HCT116 (cell line): ENCODE data around the gene CTBP1. TPM values are rescaled to one million over a fixed set of nuclear protein-coding genes. Genes with fewer than 3 reads are reported as not detected.

Experiments used
- ATAC-seq: fragments of 200-7000 bp; cut with Tn5 transposase; 2 replicates; pipeline ENCODE4 v1.9.1; 2020; ENCODE audit warnings: mild to moderate bottlenecking, moderate library complexity
- BruUV-seq: library from RNA; stranded (reverse); fragments of 400-500 nt; replicated peaks from 2 replicates; lab custom pipeline; 2021; lab: Mats Ljungman, UMichigan
- CTCF ChIA-PET: fragments of 300-600 bp; sonication (Branson Sonifier 250); formaldehyde crosslinking; loops from one replicate; lab custom pipeline; 2021; ENCODE audit warnings: antibody characterized with exemption; lab: Charles Lee
- POLR2A ChIA-PET: fragments of 300-600, 350-600 bp; sonication (Branson Sonifier 250); formaldehyde crosslinking; loops from one replicate; lab custom pipeline; 2021; ENCODE audit warnings: antibody characterized with exemption; lab: Charles Lee
- RAD21 ChIA-PET, 2 experiments: fragments of 300-600 bp; sonication (Branson Sonifier 250); formaldehyde crosslinking; loops; one replicate each; lab custom pipeline; 2023; ENCODE audit warnings: low total read pairs in 2 of 2; ENCODE audit not compliant: uncharacterized antibody in 2 of 2, unreplicated experiment in 2 of 2, low non-redundant PET in 1 of 2; lab: Charles Lee
- DNase-seq: peaks from one replicate; pipeline ENCODE4 v3.0.0-alpha.2; 2010; ENCODE audit warnings: low read depth, low spot score
- H2AFZ ChIP-seq: fragments of 200-600 bp; shearing (Covaris generic), sonication (generic); 2 replicates; pipeline ENCODE4 v1.6.1; 2017; ENCODE audit warnings: low read depth, mixed run types, mixed read lengths, antibody characterized with exemption, low read length; ENCODE audit not compliant: poor library complexity, severe bottlenecking
- H3K27ac ChIP-seq: 2 replicates; pipeline ENCODE4 v1.5.1; 2012; ENCODE audit warnings: low read depth, low read length
- H3K27me3 ChIP-seq: fragments of 200-600 bp; sonication (generic); 2 replicates; pipeline ENCODE4 v1.6.1; 2016; ENCODE audit warnings: mixed run types, low read length, mixed read lengths; ENCODE audit not compliant: insufficient read depth
- H3K36me3 ChIP-seq, 2 experiments: fragments of 200-500 bp in 1 of 2; fragments of 200-600 bp in 1 of 2; sonication (Bioruptor generic) in 1 of 2; sonication (generic) in 1 of 2; 2 replicates each; pipeline versions ENCODE4 v1.5.1 to v1.6.1; 2014 to 2016; ENCODE audit warnings: low read length in 2 of 2, inconsistent platforms in 1 of 2, mixed read lengths in 1 of 2, mixed run types in 1 of 2; ENCODE audit not compliant: insufficient read depth in 2 of 2, control insufficient read depth in 1 of 2
- H3K4me1 ChIP-seq, 2 experiments: fragments of 200-600 bp in 1 of 2; sonication (generic) in 1 of 2; 2 replicates each; pipeline versions ENCODE4 v1.5.1 to v1.6.1; 2012 to 2017; ENCODE audit warnings: low read length in 2 of 2, inconsistent platforms in 1 of 2, mild to moderate bottlenecking in 1 of 2, mixed read lengths in 1 of 2, mixed run types in 1 of 2, moderate library complexity in 1 of 2; ENCODE audit not compliant: insufficient read depth in 2 of 2, control insufficient read depth in 1 of 2
- H3K4me2 ChIP-seq: fragments of 200-600 bp; sonication (generic); 2 replicates; pipeline ENCODE4 v1.6.1; 2017; ENCODE audit warnings: mixed run types, low read length, mixed read lengths
- H3K4me3 ChIP-seq, 2 experiments: fragments of 200-600 bp in 1 of 2; sonication (generic) in 1 of 2; replicated peaks in 1 of 2; 2 replicates each; pipeline ENCODE4 v1.5.1; 2011 to 2016; ENCODE audit warnings: low read length in 2 of 2, control low read depth in 1 of 2, low read depth in 1 of 2, mild to moderate bottlenecking in 1 of 2, mixed read lengths in 1 of 2, mixed run types in 1 of 2
- H3K79me2 ChIP-seq: fragments of 200-600 bp; sonication (generic); 2 replicates; pipeline ENCODE4 v1.6.1; 2017; ENCODE audit warnings: mild to moderate bottlenecking, mixed run types, low read length, moderate library complexity, mixed read lengths; ENCODE audit not compliant: insufficient read depth
- H3K9ac ChIP-seq: fragments of 200-600 bp; sonication (generic); 2 replicates; pipeline ENCODE4 v1.6.1; 2016; ENCODE audit warnings: low read length, mixed read lengths
- H3K9me2 ChIP-seq: fragments of 200-600 bp; sonication (generic), shearing (Covaris generic); 2 replicates; pipeline ENCODE4 v1.6.1; 2017; ENCODE audit warnings: mixed run types, mild to moderate bottlenecking, moderate library complexity; ENCODE audit not compliant: insufficient read depth
- H3K9me3 ChIP-seq, 2 experiments: fragments of 200-500 bp in 1 of 2; fragments of 200-600 bp in 1 of 2; sonication (Bioruptor generic) in 1 of 2; sonication (generic) in 1 of 2; 2 replicates each; pipeline ENCODE4 v1.6.1; 2014 to 2017; ENCODE audit warnings: low read length in 2 of 2, mixed read lengths in 2 of 2, inconsistent platforms in 1 of 2, low read depth in 1 of 2, mild to moderate bottlenecking in 1 of 2, mixed run types in 1 of 2, moderate library complexity in 1 of 2; ENCODE audit not compliant: control insufficient read depth in 1 of 2, insufficient read depth in 1 of 2
- H4K20me1 ChIP-seq: fragments of 200-600 bp; sonication (generic), shearing (Covaris generic); 2 replicates; pipeline ENCODE4 v1.6.1; 2017; ENCODE audit warnings: mixed run types, mild to moderate bottlenecking, moderate library complexity; ENCODE audit not compliant: insufficient read depth
- CBX3 ChIP-seq: IDR thresholded peaks from 2 replicates; pipeline ENCODE4 v1.6.1; 2012; ENCODE audit warnings: low read depth
- CEBPB ChIP-seq: IDR thresholded peaks from 2 replicates; pipeline ENCODE4 v1.6.1; 2012; ENCODE audit warnings: low read depth
- EZH2 ChIP-seq: fragments of 200-600 bp; sonication (generic); IDR thresholded peaks from 2 replicates; pipeline ENCODE4 v1.6.1; 2017; ENCODE audit warnings: antibody characterized with exemption, mixed run types
- MAX ChIP-seq: IDR thresholded peaks from 2 replicates; pipeline ENCODE4 v1.6.1; 2012
- POLR2A ChIP-seq: IDR thresholded peaks from 2 replicates; pipeline ENCODE4 v1.7.0; 2011; ENCODE audit warnings: borderline replicate concordance; ENCODE audit not compliant: insufficient read depth, insufficient read length; ENCODE audit errors: extremely low read depth
- SIN3A ChIP-seq: IDR thresholded peaks from 2 replicates; pipeline ENCODE4 v1.6.1; 2012; ENCODE audit warnings: low read depth
- TCF7L2 ChIP-seq: IDR thresholded peaks from 2 replicates; pipeline ENCODE4 v1.7.0; 2011; ENCODE audit warnings: borderline replicate concordance, inconsistent platforms; ENCODE audit not compliant: insufficient read depth, insufficient read length; ENCODE audit errors: extremely low read depth
- YY1 ChIP-seq: IDR thresholded peaks from 2 replicates; pipeline ENCODE4 v1.6.1; 2011; ENCODE audit warnings: low read length, low read depth, moderate library complexity, mild to moderate bottlenecking; ENCODE audit not compliant: insufficient replicate concordance; ENCODE audit errors: extremely low read depth
- ZFX ChIP-seq: fragments of 450-650 bp; IDR thresholded peaks from 2 replicates; pipeline ENCODE4 v1.6.1; 2017
- ZNF274 ChIP-seq: fragments of 200-500 bp; sonication (Bioruptor generic); IDR thresholded peaks from 2 replicates; pipeline ENCODE4 v1.6.1; 2014; ENCODE audit warnings: mild to moderate bottlenecking, low read depth, low read length, inconsistent platforms
- intact Hi-C: fragments of 100-400 bp; cut with micrococcal nuclease; formaldehyde crosslinking; loops from 2 replicates; pipeline ENCODE4 v1.10.0; 2022
- total RNA-seq: library from RNA; stranded (reverse); gene quantifications from one replicate; pipeline ENCODE4 v1.2.1, GENCODE V29; 2021; ENCODE audit not compliant: unreplicated experiment
- TF ChIP-seq, protein P1 (sequence below): IDR thresholded peaks from 2 replicates; pipeline ENCODE4 v1.6.1; 2011; ENCODE audit warnings: mild to moderate bottlenecking, low read length, moderate library complexity; ENCODE audit not compliant: insufficient replicate concordance; ENCODE audit errors: extremely low read depth

Gene CTBP1
- total RNA-seq, 1 experiment from 2014 or later: 175 TPM

GRCh38 chr4:1245481-1246051, 3.4 kb downstream of the CTBP1 start:
- TF ChIP-seq SIN3A: no peak
- no peak for TF ChIP-seq CBX3
- no peak for TF ChIP-seq YY1
- no peak for TF ChIP-seq TCF7L2
- TF ChIP-seq CEBPB: no peak
- TF ChIP-seq MAX: no peak
- no TSS peak for BruUV-seq
- CTCF ChIA-PET: no interaction called here

DNA sequence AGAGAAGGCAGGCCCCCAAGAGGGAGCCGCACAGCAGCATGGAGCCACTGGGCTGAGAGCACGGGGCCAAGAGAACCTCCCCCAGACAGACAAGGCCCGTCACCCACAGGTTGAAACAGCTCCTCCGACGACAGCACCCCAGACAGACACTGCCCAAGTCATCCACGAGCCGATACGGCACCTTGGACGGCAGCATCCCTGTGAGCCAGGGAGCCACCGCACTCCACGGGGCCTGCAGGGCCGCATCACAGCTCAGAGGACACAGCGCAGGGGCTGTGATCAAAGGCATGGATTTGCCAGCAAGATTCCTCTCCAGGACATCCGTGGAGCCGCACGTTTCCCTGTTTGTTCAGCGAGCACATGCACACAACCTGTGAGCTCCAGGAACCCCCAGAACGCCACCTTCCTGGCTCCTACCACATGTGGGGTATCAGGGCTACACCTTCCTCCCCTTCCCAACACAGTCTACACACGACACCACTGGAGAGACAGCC, 3.9 kb downstream of the CTBP1 start:
- intact Hi-C loops: no loop called here
- POLR2A ChIA-PET: no interaction called here
- H3K9ac ChIP-seq: no peak overlapping the region

More at GRCh38 chr4:1245481-1246051, 3.4 kb downstream of the CTBP1 start:
- POLR2A ChIA-PET: no interaction called here
- H2AFZ ChIP-seq: no peak overlapping the region
- peaks cover 84% of the 10 kb centered on the region for H3K79me2 ChIP-seq
- no peak overlapping the region for H3K4me3 ChIP-seq
- intact Hi-C loops: no loop called here
- H3K27ac ChIP-seq: no peak overlapping the region; the same call in 1 of the 2 replicates
- H4K20me1 ChIP-seq: no peaks in the 10 kb centered on the region
- DNase-seq: no peak
- H3K9me2 ChIP-seq: no peaks in the 10 kb centered on the region
- peaks cover 4 to 6% of the 10 kb centered on the region in 2 experiments; a peak in 2 of 4 replicates for H3K36me3 ChIP-seq
- ATAC-seq: no peak
- no peaks in the 10 kb centered on the region for H3K27me3 ChIP-seq
- H3K9me3 ChIP-seq: no peaks in the 10 kb centered on the region
- peaks cover 16 to 23% of the 10 kb centered on the region in 2 experiments for H3K4me1 ChIP-seq
- H3K4me2 ChIP-seq: no peak overlapping the region
- no peak overlapping the region for H3K9ac ChIP-seq
- RAD21 ChIA-PET: no interaction called here

More for the DNA sequence above, 3.9 kb downstream of the CTBP1 start:
- no TSS peak for BruUV-seq
- Histone ChIP-seq H3K9me3 (no peaks in the 10 kb centered on the region), H2AFZ (no peak overlapping the region), H3K9me2 (no peaks in the 10 kb centered on the region), H3K4me1 (peaks cover 12 to 19% of the 10 kb centered on the region in 2 experiments), H3K4me3 (no peak overlapping the region), H4K20me1 (no peaks in the 10 kb centered on the region), H3K27me3 (no peaks in the 10 kb centered on the region), H3K79me2 (peaks cover 82% of the 10 kb centered on the region), H3K36me3 (peaks cover 4 to 6% of the 10 kb centered on the region in 2 experiments; a peak in 3 of 4 replicates), H3K4me2 (no peak overlapping the region), H3K27ac (no peak overlapping the region; the same call in 1 of the 2 replicates)
- ATAC-seq (no peak), DNase-seq (no peak)
- RAD21 ChIA-PET: no interaction called here
- CTCF ChIA-PET: interaction anchor here (1.3 kb wide), 1 partner anchor 23 kb away, joined by 3 read pairs; no protein-coding TSS in a partner anchor
- TF ChIP-seq EZH2: no peak
- no peak for TF ChIP-seq ZNF274
- TF ChIP-seq CBX3: no peak
- TF ChIP-seq, protein P1, sequence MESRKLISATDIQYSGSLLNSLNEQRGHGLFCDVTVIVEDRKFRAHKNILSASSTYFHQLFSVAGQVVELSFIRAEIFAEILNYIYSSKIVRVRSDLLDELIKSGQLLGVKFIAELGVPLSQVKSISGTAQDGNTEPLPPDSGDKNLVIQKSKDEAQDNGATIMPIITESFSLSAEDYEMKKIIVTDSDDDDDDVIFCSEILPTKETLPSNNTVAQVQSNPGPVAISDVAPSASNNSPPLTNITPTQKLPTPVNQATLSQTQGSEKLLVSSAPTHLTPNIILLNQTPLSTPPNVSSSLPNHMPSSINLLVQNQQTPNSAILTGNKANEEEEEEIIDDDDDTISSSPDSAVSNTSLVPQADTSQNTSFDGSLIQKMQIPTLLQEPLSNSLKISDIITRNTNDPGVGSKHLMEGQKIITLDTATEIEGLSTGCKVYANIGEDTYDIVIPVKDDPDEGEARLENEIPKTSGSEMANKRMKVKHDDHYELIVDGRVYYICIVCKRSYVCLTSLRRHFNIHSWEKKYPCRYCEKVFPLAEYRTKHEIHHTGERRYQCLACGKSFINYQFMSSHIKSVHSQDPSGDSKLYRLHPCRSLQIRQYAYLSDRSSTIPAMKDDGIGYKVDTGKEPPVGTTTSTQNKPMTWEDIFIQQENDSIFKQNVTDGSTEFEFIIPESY: no peak
- no peak for TF ChIP-seq ZFX
- no peak for TF ChIP-seq POLR2A
